Fibroblast of skin of abdomen (primary cell): Measurements from ENCODE around the gene ANKRD44.
"Not testable (repeated sequence)": the region's sequence is repeated elsewhere in the genome, so short reads cannot be mapped to it uniquely, and the experiment has no call there.

Experiments used
- DNase-seq: peaks from one replicate; pipeline ENCODE4 v3.0.0-alpha.2; 2013

Gene ANKRD44

DNA sequence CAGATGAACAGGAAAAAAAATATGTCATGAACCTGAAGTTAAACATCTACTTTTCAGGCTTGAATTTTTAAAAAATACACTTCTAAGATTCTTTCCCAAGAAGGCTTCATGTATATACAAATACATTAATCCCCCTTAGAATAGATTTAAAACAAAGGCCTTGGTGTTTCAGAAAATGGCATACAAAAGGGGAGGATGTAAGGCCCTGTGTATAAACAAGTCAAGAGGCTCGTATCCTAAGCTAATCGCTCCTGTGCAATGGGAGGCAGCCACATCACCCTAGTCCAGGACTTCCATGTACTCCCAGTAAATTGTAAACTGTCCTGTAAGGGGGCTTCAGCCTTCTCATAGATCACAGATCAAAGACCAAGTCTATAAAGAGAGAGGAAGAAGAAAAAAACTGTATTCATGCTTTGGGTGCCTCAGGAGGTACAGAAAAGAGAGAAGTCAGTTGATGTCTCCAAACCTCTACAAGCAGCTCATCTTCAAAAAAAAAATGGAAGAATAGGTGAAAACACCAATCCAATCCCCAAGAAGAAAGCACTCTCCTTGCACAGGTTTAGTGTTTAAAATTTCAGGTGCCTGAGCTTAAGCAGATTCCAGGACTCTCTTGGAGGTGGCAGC lies 53.9 kb downstream of the ANKRD44 start:
- DNase-seq, result no peak

GRCh38 chr2:197256021-197256420 lies 54.6 kb downstream of the ANKRD44 start:
- no peak for DNase-seq

- DNase-seq, result peak; percentile 81
Measured at GRCh38 chr2:197255543-197255942, 55.0 kb downstream of the ANKRD44 start.

DNA sequence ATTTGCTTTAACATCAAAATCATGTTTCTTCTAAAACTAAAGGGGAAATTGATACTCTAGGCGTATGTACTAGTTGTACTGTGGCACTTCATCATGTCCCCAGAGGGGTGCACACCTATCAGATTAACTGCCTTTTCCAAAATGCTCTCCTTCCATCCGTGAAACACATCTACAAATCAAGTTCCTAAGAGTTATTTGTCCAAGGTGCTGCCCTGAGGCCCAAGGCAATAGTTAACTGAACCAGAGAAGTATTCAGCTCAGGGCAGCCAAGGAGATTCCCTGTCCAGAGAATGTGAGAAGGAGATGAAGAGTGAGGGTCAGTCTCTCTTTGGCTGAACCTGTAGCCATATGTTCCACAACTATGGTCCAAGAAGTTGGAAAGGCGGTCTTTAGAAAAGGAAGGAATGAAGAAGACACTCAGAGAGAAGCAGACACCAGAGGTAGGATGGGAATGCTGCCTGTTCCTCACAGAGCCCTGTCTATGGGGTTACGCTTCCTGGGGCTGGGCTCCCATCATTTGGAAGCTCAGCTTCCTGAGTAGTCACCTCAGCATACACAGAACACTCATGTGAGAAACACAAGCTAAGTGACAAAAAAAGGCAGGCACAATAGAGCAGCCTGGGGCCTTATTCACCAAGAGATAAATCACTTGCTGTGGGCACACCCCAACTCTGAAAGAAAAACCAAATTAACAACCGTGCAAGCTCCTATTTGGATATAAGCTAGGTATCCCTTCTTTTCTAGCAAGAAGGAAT lies 55.6 kb downstream of the ANKRD44 start:
- peak; percentile 12 for DNase-seq

DNA sequence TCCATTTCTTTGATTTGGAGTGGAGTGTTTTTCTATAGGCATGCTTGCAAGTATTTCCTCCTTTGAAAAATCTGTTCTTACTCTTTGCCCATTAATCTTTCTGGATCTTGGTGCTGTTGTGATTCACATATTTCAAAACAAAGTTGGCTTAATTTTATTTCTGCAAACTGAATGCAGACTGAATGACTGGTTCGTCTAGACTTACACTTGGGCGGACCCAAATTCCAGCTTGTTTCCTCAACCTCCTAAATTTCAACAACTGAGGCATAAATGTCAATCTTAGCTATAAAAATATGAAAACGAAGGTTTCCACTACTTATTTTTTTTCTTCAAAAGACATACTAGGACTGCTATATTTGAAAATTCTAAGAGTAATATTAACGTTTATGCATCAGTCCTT lies 59.0 kb downstream of the ANKRD44 start:
- DNase-seq, result peak; percentile 79

- DNase-seq, result no peak
Measured at GRCh38 chr2:197251163-197251562, 59.4 kb downstream of the ANKRD44 start.

GRCh38 chr2:197250084-197250397 lies 60.5 kb downstream of the ANKRD44 start:
- DNase-seq, result no peak

DNA sequence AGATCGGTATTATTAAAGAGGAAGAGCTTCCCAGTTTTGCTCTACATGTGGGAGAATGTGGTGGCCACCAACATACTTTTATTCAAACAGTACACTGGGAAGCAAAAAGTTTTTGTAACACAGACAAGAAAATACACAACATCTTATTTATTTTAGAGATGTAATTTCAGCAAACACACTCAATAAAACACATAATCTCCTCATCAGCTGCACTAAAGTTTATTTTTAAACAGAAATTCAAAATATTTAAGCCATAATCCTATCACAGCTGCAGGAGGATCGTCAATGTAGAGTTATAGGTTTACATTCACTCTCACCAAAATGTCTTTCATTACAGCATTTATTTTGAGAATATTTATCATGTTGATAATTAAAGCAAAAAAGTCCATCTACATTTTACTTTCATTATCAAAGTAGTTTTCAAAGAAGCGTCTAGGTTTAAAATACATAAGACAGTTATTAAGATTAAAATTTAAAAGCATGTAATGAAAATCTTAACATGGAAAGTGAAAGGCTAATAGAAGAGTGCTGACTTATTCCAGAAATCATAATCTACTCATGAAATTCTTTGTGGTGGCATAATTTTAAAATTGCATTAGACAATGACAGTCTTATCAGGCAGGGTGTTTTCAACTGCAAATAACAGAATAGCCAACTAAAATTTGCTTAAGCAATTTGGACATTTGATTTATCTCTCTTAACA lies 61.0 kb downstream of the ANKRD44 start:
- no peak for DNase-seq

DNA sequence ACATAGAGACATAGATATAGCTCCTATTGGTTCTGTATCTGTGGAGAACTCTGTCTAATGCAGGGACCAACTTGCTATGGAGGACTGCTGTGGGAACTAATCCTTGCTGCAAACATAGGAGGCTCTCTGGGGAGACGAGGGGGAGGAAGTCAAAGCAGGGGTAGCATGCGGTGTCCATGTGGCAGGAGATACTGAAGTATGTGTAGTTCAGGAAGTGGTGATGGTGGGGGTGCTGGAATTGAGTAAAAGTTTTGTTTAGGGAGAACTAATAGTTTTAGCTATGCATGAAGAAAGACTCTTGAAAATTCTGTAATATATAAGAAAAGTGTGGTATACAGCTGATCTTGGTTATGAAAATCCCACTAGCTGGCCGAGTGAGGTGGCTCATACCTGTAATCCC lies 62.0 kb downstream of the ANKRD44 start:
- peak; percentile 76 for DNase-seq

DNA sequence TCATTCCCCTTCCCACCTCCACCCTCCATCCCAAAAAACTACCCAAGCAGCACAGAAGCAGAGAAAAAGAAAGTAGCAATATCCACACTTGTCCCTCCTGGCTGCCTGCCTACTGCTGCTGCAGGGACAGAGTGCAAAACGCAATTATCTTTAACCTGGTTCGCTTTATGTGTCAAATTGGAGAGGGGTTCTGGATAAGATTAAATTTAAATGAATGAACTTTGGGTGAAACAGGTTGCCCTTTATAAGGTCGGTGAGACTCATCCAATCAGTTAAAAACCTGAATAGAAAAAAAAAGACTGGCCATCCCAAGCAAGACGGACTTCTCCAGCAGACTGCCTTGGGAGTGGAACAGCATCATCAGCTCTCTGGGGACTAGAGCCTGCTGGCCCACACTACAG lies 62.6 kb downstream of the ANKRD44 start:
- no peak for DNase-seq

GRCh38 chr2:197247083-197247482 lies 63.5 kb downstream of the ANKRD44 start:
- DNase-seq, result peak; percentile 41

- DNase-seq, result no peak
Measured at GRCh38 chr2:197245829-197246804, 64.5 kb downstream of the ANKRD44 start.

DNA sequence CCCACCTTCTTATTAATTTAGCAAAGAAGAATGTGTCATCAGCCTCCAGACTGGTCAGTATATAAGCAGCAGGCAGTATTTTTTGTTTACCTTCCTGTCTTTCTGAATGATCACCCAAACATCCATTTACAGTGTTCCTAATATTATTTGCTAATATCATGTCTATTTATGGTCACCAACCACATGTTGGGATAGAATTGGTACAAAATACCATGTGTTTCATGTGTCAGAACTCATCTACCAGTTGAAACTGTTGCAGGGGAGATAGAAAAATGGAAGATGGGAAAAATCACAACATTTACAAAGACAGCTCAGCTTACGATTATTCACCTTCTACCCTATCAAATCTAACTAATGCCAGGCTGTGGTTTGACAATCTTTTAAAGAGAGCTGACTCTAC lies 66.2 kb downstream of the ANKRD44 start:
- DNase-seq, result no peak

- DNase-seq, result no peak
Measured at GRCh38 chr2:197242719-197243118, 67.9 kb downstream of the ANKRD44 start.

DNA sequence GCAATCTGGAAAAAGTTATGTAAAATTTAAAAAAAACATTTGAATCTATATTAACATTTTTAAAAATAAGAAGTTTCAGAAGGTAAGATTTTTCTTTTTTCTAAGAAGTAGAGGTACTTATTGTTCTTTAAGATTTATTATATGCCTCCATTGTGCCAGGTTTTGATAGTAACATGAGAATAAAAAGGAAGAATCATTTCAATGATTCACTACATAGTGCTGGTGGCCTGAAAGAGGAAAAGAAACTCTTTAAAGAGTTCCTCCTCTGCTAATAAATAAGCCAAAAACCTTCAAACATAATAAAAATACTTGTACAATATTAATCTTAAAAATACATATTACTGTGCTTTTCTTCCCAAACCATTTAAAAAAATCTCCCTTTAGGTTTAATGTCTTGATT lies 69.0 kb downstream of the ANKRD44 start:
- DNase-seq, result no peak

DNA sequence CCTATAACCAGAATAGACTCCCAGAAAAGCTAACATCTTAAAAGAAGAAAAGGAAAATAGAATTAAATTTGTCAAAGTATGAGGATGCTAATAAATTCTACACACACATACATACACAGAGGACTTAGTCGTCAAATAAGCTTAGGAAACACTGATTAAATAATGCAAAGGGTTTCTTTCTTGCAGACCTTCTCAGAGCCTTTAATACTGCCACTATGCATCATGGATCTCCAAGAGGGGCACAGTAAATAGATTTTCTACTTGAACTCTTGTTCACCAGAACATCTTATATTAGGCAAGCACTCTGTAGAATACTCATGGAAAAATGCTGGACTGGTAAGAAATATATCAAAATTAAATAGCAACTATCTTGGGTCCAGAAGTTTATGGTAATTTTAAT lies 69.4 kb downstream of the ANKRD44 start:
- no peak for DNase-seq

GRCh38 chr2:197240421-197241041 lies 70.0 kb downstream of the ANKRD44 start:
- no peak for DNase-seq

DNA sequence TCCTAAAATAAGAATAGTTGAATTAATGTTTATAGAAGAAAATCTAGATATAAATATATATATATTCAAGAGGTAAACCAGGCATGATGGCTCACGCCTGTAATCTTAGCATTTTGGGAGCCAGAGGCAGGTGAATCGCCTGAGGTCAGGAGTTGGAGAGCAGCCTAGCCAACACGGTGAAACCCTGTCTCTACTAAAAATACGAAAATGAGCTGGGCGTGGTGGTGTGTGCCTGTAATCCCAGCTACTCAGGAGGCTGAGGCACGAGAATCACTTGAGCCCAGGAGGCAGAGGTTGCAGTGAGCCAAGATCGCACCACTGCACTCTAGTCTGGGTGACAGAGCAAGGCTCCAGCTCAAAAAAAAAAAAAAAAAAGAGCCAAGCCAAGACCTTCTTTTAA lies 70.6 kb downstream of the ANKRD44 start:
- DNase-seq, result not testable (repeated sequence)

- DNase-seq, result no peak
Measured at GRCh38 chr2:197239434-197239833, 71.1 kb downstream of the ANKRD44 start.

GRCh38 chr2:197238043-197238365 lies 72.6 kb downstream of the ANKRD44 start:
- no peak for DNase-seq

GRCh38 chr2:197237291-197238042 lies 73.1 kb downstream of the ANKRD44 start:
- no peak for DNase-seq

- DNase-seq, result no peak
Measured at GRCh38 chr2:197236816-197237215, 73.8 kb downstream of the ANKRD44 start.
